ENCODE data around the gene KCNA2. TPM values are rescaled to one million over a fixed set of nuclear protein-coding genes. Genes with fewer than 3 reads are reported as not detected.

Gene KCNA2
- total RNA-seq: under 1 TPM; 0.13 to 0.15 TPM

DNA sequence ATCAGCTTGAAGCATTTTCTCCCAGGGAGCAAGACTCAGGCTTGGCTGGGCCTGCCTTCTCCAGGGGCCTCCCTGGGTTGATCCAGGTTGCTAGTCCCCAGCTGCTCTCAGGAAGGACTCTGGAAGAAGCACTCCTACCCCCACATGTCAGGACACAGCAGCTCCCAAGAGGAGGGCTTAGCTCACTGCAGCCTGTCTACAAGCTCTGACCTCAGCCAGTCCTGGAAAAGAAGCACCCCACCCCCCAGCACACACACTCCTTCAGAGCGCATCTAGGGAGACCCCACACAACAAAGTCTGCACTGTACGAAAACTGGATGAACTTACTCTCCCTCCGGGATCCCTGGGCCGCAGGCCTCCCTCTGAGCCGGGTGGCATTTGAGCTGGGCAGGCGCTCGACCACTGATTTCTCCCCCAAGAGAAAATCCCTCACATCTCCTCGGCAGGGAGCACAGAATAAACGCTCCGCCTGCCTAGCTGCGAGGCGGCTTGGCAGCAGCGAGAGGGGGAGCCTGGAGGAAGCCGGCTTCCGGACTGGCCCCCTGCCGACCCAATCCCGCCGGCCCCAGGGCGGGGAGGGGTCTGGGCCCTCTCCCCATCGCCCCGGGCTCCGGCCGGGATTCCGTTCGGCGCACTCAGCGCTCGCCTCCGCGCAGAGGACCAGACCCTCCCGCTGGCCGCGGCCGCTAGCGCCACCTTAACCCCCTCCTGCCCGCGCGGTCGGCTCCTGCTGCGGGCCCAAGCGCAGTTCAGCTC lies at the start of gene KCNA2:
TSS of gene KCNA2 (minus strand) at position 458 of the 756 bp plus-strand sequence. CDS start 1,576 bp downstream, outside the sequence.
- ChIA-PET POLR2A (no interaction called here), CTCF (interaction anchor here (0.9 to 7.8 kb wide), 9 partner anchors 10 to 175 kb away, joined by 3 to 48 read pairs (median 5); no protein-coding TSS in a partner anchor)

DNA sequence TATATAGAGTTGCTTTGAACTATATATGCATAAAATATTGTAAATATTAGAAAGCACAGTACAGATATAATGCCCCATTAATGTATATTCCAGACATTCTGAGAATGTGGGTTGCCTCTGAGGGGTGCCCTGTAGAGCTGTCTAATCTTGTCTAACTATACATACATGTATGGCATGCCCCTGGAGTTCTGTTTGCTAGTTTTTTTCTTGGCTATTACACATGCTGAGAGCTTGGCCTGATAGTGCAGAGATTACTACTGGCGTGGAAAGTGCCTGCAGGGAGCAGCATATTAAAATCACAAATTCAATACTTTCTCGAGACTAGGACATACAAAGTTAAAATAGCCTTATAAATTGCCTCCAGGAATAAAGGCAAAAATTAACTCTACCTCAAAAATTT lies 44.5 kb upstream of the KCNA2 start:
- POLR2A ChIA-PET: no interaction called here
- CTCF ChIA-PET: interaction anchor here (1.5 kb wide), 1 partner anchor 16 kb away, joined by 4 read pairs; no protein-coding TSS in a partner anchor

DNA sequence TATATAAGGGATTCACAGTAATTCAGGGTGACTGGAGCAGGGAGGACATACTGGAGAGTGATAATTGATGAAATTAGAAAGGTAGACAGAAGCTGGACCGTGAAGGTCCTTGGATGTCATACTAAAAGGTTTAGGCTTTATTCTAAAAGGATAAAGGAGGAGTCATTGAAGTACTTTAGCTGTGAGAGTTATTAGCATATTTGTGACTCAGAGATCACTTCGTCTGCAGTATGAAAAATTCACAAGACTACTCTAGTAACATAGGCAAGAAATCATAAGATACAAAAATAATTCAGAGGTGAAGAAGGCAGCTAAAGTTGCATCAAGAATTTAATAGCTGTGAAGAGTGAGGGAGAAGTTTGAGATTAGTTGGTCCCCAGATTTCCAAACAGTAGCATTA lies 42.3 kb upstream of the KCNA2 start:
- ChIA-PET CTCF (interaction anchor here (1.0 to 5.1 kb wide), 9 partner anchors 12 to 120 kb away, joined by 3 to 37 read pairs (median 6); partner anchors contain the start of gene KCNA3), POLR2A (interaction anchor here (0.7 to 2.9 kb wide), 3 partner anchors 10 to 224 kb away, joined by 3 to 18 read pairs (median 4); partner anchors contain the start of gene KCNA3)

DNA sequence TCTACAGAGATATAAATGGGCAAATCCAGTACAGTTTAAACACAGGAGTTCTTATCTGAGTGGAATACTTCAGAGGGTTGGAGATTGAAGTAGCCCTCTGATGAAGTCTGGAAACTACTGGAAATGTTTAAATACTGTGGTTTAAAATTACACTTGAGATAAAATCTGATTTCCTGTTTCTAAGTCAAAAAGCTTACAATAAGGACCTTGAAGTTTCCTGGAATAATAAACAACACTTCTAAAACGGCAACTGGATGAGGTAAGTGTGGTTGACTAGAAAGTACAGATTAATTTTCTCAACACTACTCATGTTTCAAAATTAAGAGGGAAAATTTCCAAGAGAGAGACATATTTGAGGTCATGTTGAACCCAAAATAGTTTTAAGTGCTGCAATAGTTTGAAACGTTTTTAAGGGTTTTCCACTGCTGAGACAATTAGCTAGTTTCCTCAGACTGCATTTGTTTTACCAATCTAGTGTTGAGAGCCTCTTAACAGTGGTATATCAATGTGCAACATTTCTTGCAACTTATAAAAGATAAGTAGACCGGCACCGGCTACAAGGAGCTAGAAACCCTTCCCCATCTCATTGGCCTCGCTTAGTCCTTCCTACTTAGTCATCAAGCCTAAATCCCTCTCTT lies 41.2 kb upstream of the KCNA2 start:
- CTCF ChIA-PET: interaction anchor here (1.2 to 5.1 kb wide), 10 partner anchors 11 to 118 kb away, joined by 4 to 37 read pairs (median 6); partner anchors contain the start of gene KCNA3
- POLR2A ChIA-PET: interaction anchor here (0.6 to 2.9 kb wide), 4 partner anchors 9 to 26 kb away, joined by 3 to 18 read pairs (median 8); partner anchors contain the start of gene KCNA3

DNA sequence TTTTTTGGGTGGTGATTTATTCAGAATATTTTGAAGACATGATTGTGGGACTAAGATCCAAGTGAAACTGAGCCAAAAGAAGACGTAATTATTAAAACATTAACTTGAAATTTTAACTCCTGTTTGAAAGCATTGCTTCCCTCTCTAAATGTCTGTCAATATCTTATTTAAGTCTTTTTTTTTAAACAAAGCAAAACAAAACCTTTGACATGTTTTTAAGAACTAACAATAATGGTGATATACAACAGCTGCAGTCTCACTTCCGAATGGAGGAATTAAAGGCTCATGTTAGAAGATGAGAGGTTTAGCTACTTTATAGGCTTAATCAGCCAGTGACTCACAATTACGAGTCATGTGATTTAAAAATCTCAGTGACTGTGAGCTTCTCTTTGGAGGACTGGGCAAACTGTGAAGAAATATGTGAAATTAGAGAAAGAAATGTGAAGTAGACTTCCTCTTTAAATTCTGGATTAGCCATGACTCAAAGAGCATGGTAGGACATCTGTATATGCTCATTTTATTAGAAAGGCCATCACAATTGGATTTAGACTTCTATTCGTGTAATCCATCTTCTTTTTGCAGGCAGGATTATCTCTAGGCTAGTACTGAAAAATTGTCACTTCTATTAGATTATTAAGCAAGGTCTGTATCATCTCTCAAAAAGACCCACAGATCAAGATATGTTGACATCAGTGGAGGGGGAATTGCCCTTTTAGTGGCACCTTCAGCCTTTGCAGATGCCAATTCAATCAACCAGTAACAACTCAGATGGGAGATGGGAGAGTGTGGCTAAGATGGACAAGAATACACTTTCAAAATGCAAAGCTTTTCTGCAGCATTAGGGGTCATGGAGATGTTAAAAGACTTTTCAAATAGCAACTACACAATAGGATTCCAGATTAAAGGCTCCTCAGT lies 39.9 kb upstream of the KCNA2 start:
- CTCF ChIA-PET: interaction anchor here (0.8 to 5.1 kb wide), 7 partner anchors 10 to 120 kb away, joined by 4 to 37 read pairs (median 8); partner anchors contain the start of gene KCNA3

DNA sequence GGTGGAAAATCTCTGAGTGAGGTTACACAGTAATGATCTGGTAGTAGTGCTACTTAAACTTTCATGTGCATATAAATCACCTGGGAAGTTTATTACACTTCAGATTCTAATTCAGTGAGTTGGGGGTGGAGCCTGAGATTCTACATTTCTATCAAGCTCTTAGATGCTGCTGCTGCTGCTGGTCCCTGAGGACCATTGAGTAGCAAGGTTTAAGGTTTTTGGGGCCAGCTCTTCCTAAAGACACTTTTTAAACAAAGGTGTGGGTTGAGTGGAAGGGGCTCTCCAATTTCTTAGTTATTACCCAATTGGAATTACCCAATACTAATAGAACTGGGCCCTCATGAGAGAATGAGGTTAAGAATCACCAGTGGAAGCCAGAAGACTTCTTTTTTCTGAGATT lies 39.1 kb upstream of the KCNA2 start:
- CTCF ChIA-PET: interaction anchor here (0.8 to 5.1 kb wide), 3 partner anchors 9 to 25 kb away, joined by 7 to 37 read pairs (median 18); no protein-coding TSS in a partner anchor
- POLR2A ChIA-PET: interaction anchor here (0.7 kb wide), 1 partner anchor 12 kb away, joined by 3 read pairs; no protein-coding TSS in a partner anchor

More for the DNA sequence above, 39.9 kb upstream of the KCNA2 start:
- POLR2A ChIA-PET: interaction anchor here (1.0 to 2.9 kb wide), 3 partner anchors 8 to 27 kb away, joined by 3 to 18 read pairs (median 13); partner anchors contain the start of gene KCNA3

DNA sequence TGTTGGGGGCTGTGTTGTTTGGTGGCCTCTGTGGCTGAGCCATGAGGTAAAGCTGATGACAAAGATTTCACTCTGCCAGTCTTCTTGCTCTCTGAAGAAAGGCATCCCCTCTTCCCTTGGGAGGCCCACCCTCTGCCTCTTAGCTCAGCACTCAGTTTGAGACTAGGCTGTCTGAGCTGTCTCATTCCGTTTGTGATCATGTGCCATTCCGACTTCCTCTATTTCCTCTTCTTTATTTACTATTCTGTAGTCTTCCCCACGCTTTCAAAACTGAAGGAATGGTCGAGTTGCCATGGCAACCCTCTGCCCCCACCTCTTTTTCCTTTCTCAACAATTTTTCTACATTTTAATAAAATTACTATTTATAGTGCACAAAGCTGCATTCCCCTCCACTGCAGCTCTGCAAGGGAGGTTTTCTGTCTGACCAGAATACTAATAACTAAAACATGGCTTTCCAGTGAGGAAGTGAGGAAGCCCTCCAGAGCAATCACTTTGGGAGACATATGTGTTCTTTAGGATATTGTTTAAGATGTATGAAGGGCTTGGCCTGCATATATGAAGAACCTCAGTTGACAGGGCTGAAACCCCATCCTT lies 37.8 kb upstream of the KCNA2 start:
- ChIA-PET CTCF (interaction anchor here (1.4 to 5.1 kb wide), 2 partner anchors 7 to 13 kb away, joined by 4 to 37 read pairs; no protein-coding TSS in a partner anchor), POLR2A (interaction anchor here (0.6 kb wide), 1 partner anchor 25 kb away, joined by 3 read pairs; no protein-coding TSS in a partner anchor)

DNA sequence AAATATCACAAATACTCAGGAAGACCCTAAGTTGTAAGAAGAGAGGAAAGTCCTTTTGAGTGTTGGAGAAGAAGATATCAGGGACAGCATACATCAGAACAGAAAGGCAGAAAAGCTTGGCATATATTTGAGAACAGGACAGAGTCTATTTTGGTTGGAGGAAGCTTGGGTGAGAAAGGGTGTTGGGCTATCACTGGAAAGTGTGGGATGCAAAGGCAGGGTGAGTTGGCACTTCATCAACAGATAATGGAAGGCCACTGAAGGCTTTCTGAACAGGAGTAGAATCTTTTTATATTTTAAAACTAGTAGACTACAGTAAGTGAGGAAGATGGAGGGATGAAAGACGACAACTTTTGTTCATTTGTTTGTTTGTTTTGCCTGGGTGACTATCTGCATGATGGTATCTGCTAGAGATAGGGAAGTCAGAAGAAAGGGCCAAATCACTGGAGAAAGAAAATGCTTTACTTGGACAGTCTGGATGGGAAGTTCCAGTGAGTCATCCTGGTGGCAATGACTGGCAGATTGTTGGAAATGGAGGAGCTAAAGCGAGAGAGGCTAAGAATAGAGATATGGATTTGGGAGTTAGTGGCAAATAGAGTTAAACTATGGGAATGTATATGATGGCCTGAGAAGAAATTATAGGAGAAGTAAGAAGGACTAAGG lies 33.7 kb upstream of the KCNA2 start:
- CTCF ChIA-PET: interaction anchor here (0.9 kb wide), 1 partner anchor 126 kb away, joined by 3 read pairs; no protein-coding TSS in a partner anchor
- POLR2A ChIA-PET: no interaction called here

DNA sequence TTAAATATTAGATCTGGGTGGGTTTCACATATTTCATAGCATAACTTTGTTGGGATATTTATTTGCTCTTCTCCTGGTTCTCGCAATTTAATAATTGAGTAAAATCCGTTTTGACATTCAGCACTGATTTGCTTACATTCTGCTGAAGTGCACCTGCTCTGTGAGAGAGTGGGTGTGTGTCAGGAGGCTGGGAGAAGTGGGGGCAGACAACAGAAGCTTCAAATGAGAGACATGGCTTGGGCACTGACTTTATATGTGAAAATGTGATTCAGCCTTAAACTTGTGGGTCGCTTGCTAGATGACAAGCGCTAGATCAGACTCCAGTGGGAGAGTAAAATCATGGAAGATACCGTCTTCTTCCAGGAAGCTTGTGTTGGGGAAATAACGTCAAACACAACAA lies 32.4 kb upstream of the KCNA2 start:
- ChIA-PET POLR2A (interaction anchor here (0.6 to 1.3 kb wide), 2 partner anchors 8 to 1050 kb away, joined by 3 read pairs; no protein-coding TSS in a partner anchor), CTCF (interaction anchor here (5.8 kb wide), 1 partner anchor 8 kb away, joined by 37 read pairs; no protein-coding TSS in a partner anchor)

DNA sequence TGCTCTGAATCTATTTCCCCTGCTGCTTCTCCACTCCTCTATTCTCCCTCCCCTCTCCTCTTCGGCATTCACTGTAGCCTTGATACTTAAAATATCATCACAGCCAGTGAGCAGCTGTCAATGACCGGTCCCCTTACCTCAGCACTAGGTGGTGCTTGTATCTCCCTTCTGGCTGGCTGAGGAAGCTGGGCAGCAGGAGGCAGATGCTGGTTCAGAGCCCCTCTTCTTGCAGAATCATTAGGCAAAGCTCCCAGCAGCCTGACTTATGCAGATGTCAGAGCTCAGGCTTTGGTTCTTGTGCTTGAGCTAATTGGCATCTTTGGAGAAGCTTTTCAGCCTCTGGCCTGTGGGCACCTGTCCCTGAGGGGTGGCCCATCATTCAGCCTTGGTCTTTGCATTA lies 31.9 kb upstream of the KCNA2 start:
- POLR2A ChIA-PET: interaction anchor here (1.3 kb wide), 1 partner anchor 9 kb away, joined by 3 read pairs; no protein-coding TSS in a partner anchor

DNA sequence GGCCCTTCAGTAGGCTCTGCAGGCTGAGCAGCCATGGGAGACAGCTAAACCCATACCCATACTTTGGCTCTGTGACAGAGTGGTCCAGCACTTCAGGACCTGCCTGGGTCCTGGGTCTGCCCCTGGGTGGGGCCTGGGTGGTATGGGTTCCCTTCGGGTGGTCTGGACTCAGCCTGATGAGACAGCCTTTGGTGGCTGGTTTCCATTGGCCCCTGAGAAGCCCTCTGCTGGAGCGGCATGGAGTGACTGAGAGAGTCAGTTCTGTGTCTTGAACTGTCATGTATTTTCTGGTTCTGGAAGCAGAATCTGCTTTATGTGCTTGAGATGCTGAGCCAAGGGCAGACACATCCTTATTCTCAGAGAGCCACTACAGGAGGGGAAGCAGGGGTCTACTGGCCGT lies 31.3 kb upstream of the KCNA2 start:
- POLR2A ChIA-PET: interaction anchor here (1.3 kb wide), 1 partner anchor 9 kb away, joined by 3 read pairs; no protein-coding TSS in a partner anchor
- CTCF ChIA-PET: interaction anchor here (1.5 to 5.8 kb wide), 2 partner anchors 9 to 36 kb away, joined by 5 to 37 read pairs; no protein-coding TSS in a partner anchor

More for the DNA sequence above, 31.9 kb upstream of the KCNA2 start:
- CTCF ChIA-PET: interaction anchor here (5.8 kb wide), 1 partner anchor 8 kb away, joined by 37 read pairs; no protein-coding TSS in a partner anchor

DNA sequence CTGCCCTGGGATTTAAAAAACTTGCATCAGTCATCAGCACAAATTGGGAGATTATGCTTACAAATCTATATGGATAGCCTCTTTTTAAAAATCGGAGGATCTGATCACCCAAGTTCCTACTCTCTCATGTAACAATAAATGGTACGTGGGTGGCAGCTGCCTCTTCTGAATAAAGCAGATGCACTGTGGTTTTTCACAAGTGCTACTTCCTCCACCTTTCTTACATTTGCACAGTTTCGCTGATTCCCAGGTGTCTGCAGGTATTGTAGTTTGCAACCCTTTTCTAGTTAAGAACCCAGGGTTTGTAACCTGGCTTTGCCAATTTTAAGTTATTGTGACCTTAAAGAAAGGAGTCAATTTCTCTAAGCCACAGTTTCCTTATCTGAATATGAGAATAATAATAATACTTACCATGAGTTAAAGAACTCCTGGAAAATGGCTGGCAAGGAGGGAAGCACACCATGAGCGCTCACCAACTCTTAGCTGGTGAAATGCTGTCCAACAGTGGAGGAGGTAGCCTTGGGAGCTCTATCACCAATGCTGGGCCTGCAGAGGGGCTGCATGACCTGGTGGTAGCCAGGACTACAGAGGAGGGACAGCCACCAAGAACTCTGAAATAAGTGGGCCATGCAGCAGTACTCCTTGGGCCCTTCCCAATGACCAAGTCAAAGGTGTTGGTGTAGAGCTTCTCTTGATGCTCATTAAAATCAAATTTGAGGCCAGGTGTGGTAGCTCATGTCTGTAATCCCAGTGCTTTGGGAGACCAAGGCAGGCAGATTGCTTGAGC lies 30.2 kb upstream of the KCNA2 start:
- CTCF ChIA-PET: interaction anchor here (1.5 to 5.8 kb wide), 4 partner anchors 10 to 145 kb away, joined by 5 to 37 read pairs (median 16); no protein-coding TSS in a partner anchor
- POLR2A ChIA-PET: interaction anchor here (1.7 kb wide), 1 partner anchor 36 kb away, joined by 8 read pairs; no protein-coding TSS in a partner anchor

DNA sequence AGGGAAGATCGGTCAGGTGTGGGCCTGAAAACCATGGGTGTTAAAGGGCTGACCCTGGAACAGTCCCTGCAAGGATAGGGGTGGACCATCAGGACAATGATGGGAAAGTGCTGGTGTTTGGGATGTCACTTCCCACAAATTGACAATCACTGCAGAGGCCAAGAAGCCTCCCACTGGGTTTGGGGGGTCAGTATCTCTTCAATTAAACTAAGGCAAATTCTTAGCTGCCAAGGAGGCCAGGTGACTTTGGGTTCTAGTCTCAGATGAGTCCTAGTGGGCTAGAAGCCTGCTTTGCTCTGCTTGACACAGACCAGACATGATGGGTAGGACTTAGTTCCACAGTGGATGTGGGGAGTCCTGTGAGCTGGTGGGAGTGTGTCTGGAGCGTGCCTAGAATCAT lies 29.3 kb upstream of the KCNA2 start:
- CTCF ChIA-PET: interaction anchor here (0.8 to 5.8 kb wide), 7 partner anchors 11 to 146 kb away, joined by 3 to 37 read pairs (median 10); no protein-coding TSS in a partner anchor
- POLR2A ChIA-PET: interaction anchor here (0.7 to 1.7 kb wide), 3 partner anchors 35 to 244 kb away, joined by 3 to 8 read pairs (median 3); no protein-coding TSS in a partner anchor

DNA sequence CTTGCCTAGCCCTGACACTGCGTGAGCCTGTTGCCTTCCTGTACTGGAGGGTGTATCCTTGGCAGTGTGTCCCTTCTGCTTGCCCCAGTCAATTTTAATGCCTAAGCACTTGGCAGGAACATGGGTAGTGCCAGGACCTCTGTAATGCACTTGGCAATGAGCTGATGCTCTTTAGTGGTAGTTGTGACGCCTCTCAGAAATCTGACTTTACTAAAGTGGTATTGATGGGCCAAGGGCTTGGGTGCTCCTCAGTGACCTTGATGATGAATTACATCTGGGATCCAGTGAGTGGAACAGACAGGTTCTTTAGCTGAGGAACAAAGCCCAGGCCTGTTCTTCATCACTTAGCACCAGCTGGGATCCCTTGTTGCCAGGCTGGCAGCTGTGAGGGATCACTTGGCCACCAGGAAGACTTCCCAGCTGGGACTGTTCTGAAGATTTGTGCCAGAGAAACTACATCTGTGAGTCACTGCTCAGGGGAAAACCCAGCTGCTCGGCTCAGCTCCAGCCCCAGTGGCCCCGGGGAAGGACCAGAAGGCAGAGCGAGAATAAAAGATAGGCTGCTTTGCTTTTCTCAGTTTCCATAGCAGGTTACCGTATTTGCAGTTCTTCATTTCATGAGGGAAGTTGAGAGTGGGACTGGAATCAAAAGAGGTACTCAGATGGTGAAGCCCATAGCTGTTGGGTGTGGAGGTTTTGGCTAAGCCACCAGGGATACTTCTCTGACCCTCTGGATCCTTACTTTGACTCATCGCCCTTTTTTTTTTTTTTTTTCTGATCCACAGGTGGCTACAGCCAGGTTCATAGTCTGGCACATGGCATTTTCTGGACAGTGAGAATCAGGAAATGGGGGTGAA lies 28.5 kb upstream of the KCNA2 start:
- POLR2A ChIA-PET: interaction anchor here (0.6 to 1.7 kb wide), 6 partner anchors 13 to 1249 kb away, joined by 3 to 13 read pairs (median 6); no protein-coding TSS in a partner anchor

DNA sequence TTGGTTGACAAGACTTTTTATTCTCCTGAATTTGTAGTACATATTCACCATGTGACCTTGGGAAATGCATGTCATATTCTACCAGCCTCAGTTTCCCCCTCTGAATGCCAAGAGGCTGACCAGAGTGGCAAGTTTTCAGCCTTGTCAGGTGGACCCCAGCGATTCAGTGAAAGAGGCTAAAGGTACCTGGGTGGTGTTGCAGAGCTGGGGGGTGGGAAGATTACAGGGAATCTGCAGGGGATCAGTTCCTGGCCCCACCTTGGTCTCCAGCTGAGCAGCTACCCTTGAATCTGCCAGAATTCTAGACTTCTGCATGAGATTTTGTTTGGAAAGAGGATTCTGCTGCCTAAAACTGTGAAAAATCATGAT lies 27.9 kb upstream of the KCNA2 start:
- ChIA-PET POLR2A (interaction anchor here (1.3 kb wide), 1 partner anchor 13 kb away, joined by 13 read pairs; no protein-coding TSS in a partner anchor), CTCF (interaction anchor here (1.1 to 5.8 kb wide), 6 partner anchors 12 to 147 kb away, joined by 3 to 37 read pairs (median 12); no protein-coding TSS in a partner anchor)

More for the DNA sequence above, 28.5 kb upstream of the KCNA2 start:
- CTCF ChIA-PET: interaction anchor here (0.7 to 5.8 kb wide), 9 partner anchors 12 to 146 kb away, joined by 3 to 37 read pairs (median 4); no protein-coding TSS in a partner anchor

Measured in activated CD8-positive, alpha-beta memory T cell treated with anti-CD3 and anti-CD28 coated beads for 36 hours (primary cell).